Endothelial cell (in vitro differentiated cells): ENCODE results near the gene JCAD. TPM values are rescaled to one million over a fixed set of nuclear protein-coding genes. Genes with fewer than 3 reads are reported as not detected.
A peak's percentile ranks its signal among the peaks of the same experiment; 100 is the strongest.

Experiments used
- DNase-seq: peaks from one replicate; pipeline ENCODE4 v3.0.0; 2021; ENCODE audit warnings: low spot score
- H3K27ac Mint-ChIP-seq: one replicate; pipeline ENCODE4 v1.8.0; 2021; ENCODE audit warnings: mixed read lengths, inconsistent platforms; ENCODE audit not compliant: unreplicated experiment
- H3K27me3 Mint-ChIP-seq: one replicate; pipeline ENCODE4 v1.8.0; 2021; ENCODE audit warnings: mild to moderate bottlenecking, moderate library complexity, mixed read lengths, inconsistent platforms; ENCODE audit not compliant: unreplicated experiment
- H3K36me3 Mint-ChIP-seq: one replicate; pipeline ENCODE4 v1.8.0; 2021; ENCODE audit warnings: mild to moderate bottlenecking, low read depth, mixed read lengths, inconsistent platforms; ENCODE audit not compliant: unreplicated experiment
- H3K4me1 Mint-ChIP-seq: one replicate; pipeline ENCODE4 v1.8.0; 2021; ENCODE audit warnings: mild to moderate bottlenecking, mixed read lengths, inconsistent platforms; ENCODE audit not compliant: unreplicated experiment
- H3K4me3 Mint-ChIP-seq: one replicate; pipeline ENCODE4 v1.8.0; 2021; ENCODE audit warnings: mild to moderate bottlenecking, mixed read lengths, inconsistent platforms; ENCODE audit not compliant: unreplicated experiment
- H3K9me3 Mint-ChIP-seq: one replicate; pipeline ENCODE4 v1.8.0; 2021; ENCODE audit warnings: mixed read lengths, inconsistent platforms; ENCODE audit not compliant: unreplicated experiment
- total RNA-seq: library from RNA; stranded (reverse); fragmentation: NEBNext Ultra II Directional; extraction: Animal tissue kit (Norgen Biotek cat#: 25700); gene quantifications from one replicate; pipeline ENCODE4 v1.2.1, GENCODE V29; 2021; ENCODE audit not compliant: unreplicated experiment
- TF ChIP-seq, protein P1 (sequence below): fragments of 200-600 bp; sonication (generic); IDR thresholded peaks from one replicate; pipeline ENCODE4 v1.5.0; 2021; ENCODE audit warnings: antibody characterized with exemption; ENCODE audit not compliant: unreplicated experiment

The JCAD gene
- total RNA-seq, 1 donor from 2014 or later = 234 TPM

DNA sequence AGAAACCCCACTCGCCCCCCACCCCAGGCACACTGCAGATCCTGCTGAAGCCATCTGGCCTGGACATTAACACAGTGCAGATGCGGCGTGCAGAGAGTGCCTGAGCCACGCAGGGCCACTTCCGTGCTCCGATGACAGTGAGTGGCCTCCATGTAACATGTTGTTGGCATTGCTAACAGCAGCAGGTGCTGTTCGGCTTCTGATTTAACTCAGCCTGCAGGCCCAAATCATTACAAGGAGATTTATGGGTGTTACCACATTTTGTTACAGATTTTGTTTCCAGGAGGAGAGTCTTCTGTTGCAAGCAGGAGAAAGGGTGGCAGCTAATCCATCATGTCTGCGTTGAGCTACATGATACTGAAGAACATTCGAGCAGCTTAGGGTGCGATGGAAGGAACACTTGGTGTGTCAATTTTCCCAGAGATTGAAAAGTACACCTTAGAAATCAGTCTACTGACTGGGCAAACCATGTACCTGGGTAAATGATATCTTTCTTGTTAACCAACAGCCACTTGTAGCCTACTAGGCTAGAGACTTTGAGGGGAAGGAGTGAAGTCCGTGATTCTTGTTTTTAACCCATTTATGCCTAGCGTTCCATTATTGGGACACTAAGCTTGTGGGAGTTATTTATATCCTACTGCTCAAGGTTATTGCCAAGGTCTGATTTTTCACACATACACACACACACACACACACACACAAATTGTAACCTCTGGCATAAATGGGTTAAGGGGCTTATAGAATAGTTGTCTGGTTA lies 90.0 kb downstream of the JCAD start:
- TF ChIP-seq, protein P1, sequence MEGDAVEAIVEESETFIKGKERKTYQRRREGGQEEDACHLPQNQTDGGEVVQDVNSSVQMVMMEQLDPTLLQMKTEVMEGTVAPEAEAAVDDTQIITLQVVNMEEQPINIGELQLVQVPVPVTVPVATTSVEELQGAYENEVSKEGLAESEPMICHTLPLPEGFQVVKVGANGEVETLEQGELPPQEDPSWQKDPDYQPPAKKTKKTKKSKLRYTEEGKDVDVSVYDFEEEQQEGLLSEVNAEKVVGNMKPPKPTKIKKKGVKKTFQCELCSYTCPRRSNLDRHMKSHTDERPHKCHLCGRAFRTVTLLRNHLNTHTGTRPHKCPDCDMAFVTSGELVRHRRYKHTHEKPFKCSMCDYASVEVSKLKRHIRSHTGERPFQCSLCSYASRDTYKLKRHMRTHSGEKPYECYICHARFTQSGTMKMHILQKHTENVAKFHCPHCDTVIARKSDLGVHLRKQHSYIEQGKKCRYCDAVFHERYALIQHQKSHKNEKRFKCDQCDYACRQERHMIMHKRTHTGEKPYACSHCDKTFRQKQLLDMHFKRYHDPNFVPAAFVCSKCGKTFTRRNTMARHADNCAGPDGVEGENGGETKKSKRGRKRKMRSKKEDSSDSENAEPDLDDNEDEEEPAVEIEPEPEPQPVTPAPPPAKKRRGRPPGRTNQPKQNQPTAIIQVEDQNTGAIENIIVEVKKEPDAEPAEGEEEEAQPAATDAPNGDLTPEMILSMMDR = no peak
- DNase-seq = no peak
- H3K4me3 Mint-ChIP-seq = no peak overlapping the region
- no peak overlapping the region for H3K27ac Mint-ChIP-seq
- peaks cover 3% of the 10 kb centered on the region for H3K27me3 Mint-ChIP-seq
- no peaks in the 10 kb centered on the region for H3K9me3 Mint-ChIP-seq
- peaks cover 6% of the 10 kb centered on the region for H3K4me1 Mint-ChIP-seq
- no peaks in the 10 kb centered on the region for H3K36me3 Mint-ChIP-seq

DNA sequence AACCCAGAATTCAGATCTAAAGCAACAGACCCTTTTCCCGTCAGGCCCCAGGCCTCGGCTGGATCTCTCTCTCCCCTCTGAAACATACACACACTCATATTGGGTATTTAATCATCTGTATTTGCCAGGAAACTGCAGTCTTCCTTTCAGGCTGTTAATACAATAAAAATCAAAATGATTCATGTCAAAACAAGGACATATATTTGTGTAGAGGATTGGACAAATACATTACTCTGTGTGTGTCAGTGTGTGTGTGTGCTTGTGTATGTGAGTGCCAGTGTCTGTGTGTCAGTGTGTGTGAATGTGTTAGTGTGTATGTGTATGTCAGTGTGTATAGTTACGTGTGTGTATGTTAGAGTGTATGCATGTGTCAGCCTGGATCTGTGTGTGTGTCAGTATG lies 90.8 kb downstream of the JCAD start:
- H3K36me3 Mint-ChIP-seq = no peaks in the 10 kb centered on the region
- TF ChIP-seq, protein P1 = no peak
- H3K4me3 Mint-ChIP-seq = no peak overlapping the region
- no peak for DNase-seq
- peaks cover 3% of the 10 kb centered on the region for H3K27me3 Mint-ChIP-seq
- peaks cover 6% of the 10 kb centered on the region for H3K4me1 Mint-ChIP-seq
- H3K27ac Mint-ChIP-seq = no peak overlapping the region
- H3K9me3 Mint-ChIP-seq = no peaks in the 10 kb centered on the region

DNA sequence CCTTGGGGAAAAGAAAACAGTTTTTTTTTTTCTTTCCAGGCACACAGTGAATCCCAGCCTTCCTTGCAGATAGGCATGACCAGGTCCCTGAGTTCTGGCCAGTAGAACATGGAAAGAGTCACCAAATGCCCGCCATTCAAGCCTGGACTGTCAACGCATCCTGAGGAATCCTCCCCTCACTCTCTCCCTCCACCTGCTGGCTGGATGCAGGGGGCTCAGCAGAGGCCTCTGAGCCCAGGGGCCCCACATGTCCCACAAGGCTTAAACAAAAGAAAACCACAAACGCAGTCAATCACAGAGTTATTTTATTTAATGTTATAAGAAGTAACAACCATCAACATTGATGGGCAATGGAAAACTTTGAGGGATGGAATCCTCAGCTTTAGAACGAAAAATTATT lies 93.1 kb downstream of the JCAD start:
- Mint-ChIP-seq H3K27ac (no peak overlapping the region), H3K36me3 (no peaks in the 10 kb centered on the region), H3K9me3 (no peaks in the 10 kb centered on the region), H3K27me3 (peaks cover 1% of the 10 kb centered on the region), H3K4me1 (peaks cover 4% of the 10 kb centered on the region), H3K4me3 (no peak overlapping the region)
- peak; percentile 7 for DNase-seq
- TF ChIP-seq, protein P1 = no peak
